OCI-LY7 (cell line): ENCODE data around the gene OSBPL6. TPM values are rescaled to one million over a fixed set of nuclear protein-coding genes. Genes with fewer than 3 reads are reported as not detected.

Experiments used
- BruUV-seq: library from RNA; stranded (reverse); fragments of 400-500 nt; replicated peaks from 2 replicates; lab custom pipeline; 2021; lab: Mats Ljungman, UMichigan
- CTCF ChIA-PET: fragments of 300-600 bp; sonication (Branson Sonifier 250); formaldehyde crosslinking; loops from one replicate; lab custom pipeline; 2022; ENCODE audit warnings: antibody characterized with exemption; ENCODE audit not compliant: unreplicated experiment; lab: Charles Lee
- POLR2A ChIA-PET: fragments of 300-600 bp; sonication (Branson Sonifier 250); formaldehyde crosslinking; loops from one replicate; lab custom pipeline; 2022; ENCODE audit warnings: antibody characterized with exemption; lab: Charles Lee
- DNase-seq: peaks from one replicate; pipeline ENCODE4 v3.0.0-alpha.2; 2015; ENCODE audit warnings: low spot score
- H2AFZ ChIP-seq: fragments of 200-600 bp; sonication (generic), shearing (Covaris generic); 2 replicates; pipeline ENCODE4 v1.6.1; 2014; ENCODE audit warnings: mild to moderate bottlenecking, antibody characterized with exemption, low read length, moderate library complexity
- H3K27ac ChIP-seq: fragments of 200-600 bp; sonication (generic); 2 replicates; pipeline ENCODE4 v1.5.1; 2014; ENCODE audit warnings: mixed run types, low read depth, mild to moderate bottlenecking, moderate library complexity, low read length, inconsistent platforms; ENCODE audit not compliant: poor library complexity, severe bottlenecking
- H3K36me3 ChIP-seq: fragments of 200-600 bp; sonication (generic); 2 replicates; pipeline ENCODE4 v1.6.1; 2014; ENCODE audit warnings: mild to moderate bottlenecking, antibody characterized with exemption, low read length, moderate library complexity, mixed read lengths; ENCODE audit not compliant: insufficient read depth
- H3K4me1 ChIP-seq: fragments of 200-600 bp; sonication (generic); 2 replicates; pipeline ENCODE4 v1.5.1; 2014; ENCODE audit warnings: mild to moderate bottlenecking, low read length; ENCODE audit not compliant: insufficient read depth, poor library complexity, severe bottlenecking
- H3K4me2 ChIP-seq: fragments of 200-600 bp; sonication (generic); 2 replicates; pipeline ENCODE4 v1.6.1; 2014; ENCODE audit warnings: mild to moderate bottlenecking, low read length
- H3K4me3 ChIP-seq: fragments of 200-600 bp; sonication (generic); 2 replicates; pipeline ENCODE4 v1.5.1; 2014; ENCODE audit warnings: mild to moderate bottlenecking, low read depth, low read length; ENCODE audit not compliant: poor library complexity, severe bottlenecking
- H3K79me2 ChIP-seq: fragments of 200-600 bp; sonication (generic); 2 replicates; pipeline ENCODE4 v1.6.1; 2016; ENCODE audit warnings: low read depth, mild to moderate bottlenecking, low read length, moderate library complexity, mixed read lengths; ENCODE audit not compliant: insufficient read depth
- H3K9me2 ChIP-seq: fragments of 200-600 bp; sonication (generic); 2 replicates; pipeline ENCODE4 v1.6.1; 2016; ENCODE audit warnings: mild to moderate bottlenecking, low read length, mixed read lengths; ENCODE audit not compliant: insufficient read depth
- H3K9me3 ChIP-seq: fragments of 200-600 bp; sonication (generic); 2 replicates; pipeline ENCODE4 v1.6.1; 2014; ENCODE audit warnings: mild to moderate bottlenecking, mixed run types, low read length, mixed read lengths
- H4K20me1 ChIP-seq: fragments of 200-600 bp; sonication (generic); 2 replicates; pipeline ENCODE4 v1.6.1; 2014; ENCODE audit warnings: mild to moderate bottlenecking, antibody characterized with exemption, low read length, moderate library complexity, mixed read lengths; ENCODE audit not compliant: insufficient read depth
- EZH2phosphoT487 ChIP-seq: fragments of 200-600 bp; sonication (generic); IDR thresholded peaks from 2 replicates; pipeline ENCODE4 v1.6.1; 2018; ENCODE audit warnings: low read depth, borderline replicate concordance, mild to moderate bottlenecking, mixed run types, antibody characterized with exemption, low read length, moderate library complexity, mixed read lengths
- intact Hi-C: fragments of 100-400 bp; cut with micrococcal nuclease; formaldehyde crosslinking; loops from one replicate; pipeline ENCODE4 v1.10.0; 2022; ENCODE audit not compliant: unreplicated experiment
- total RNA-seq, 2 experiments: library from RNA; depleted of rRNA in 1 of 2; stranded (reverse); fragments of >200 nt in 1 of 2; shearing (Covaris generic) in 1 of 2; gene quantifications; 2 replicates each; pipeline ENCODE4 v1.2.3, GENCODE V29; 2014 to 2022
- TF ChIP-seq, protein P1 (sequence below): fragments of 200-600 bp; sonication (generic); conservative IDR thresholded peaks from 2 replicates; pipeline ENCODE4 v1.5.1; 2014; ENCODE audit warnings: mild to moderate bottlenecking, antibody characterized with exemption, low read length, moderate library complexity, mixed read lengths

Gene OSBPL6
- total RNA-seq, 2 experiments from 2014 or later = not detected

DNA sequence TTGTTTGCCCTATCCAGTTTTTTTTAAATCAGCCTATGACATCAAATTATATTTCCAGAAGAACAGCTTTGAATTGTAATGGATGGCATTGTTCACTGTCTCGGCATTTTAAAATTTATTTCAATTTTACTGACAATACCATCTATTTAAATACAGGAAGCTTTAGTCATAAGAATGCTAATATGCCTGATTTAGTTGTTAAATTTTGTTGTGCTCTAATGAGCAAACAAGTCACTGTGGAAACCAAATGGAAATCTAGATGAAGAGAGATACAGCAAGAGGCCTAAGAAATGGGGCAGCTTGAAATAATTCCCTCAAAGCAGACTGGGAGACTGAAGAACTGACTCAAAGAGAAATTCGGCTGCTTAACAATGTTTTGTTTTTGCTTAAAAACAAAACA, 76.8 kb downstream of the OSBPL6 start:
- H3K79me2 ChIP-seq = no peaks in the 10 kb centered on the region
- intact Hi-C loops = no loop called here
- H2AFZ ChIP-seq = no peak overlapping the region
- POLR2A ChIA-PET = interaction anchor here (0.5 to 0.7 kb wide), 2 partner anchors 40 to 329 kb away, joined by 3 to 7 read pairs; no protein-coding TSS in a partner anchor
- DNase-seq = no peak
- no peaks in the 10 kb centered on the region for H4K20me1 ChIP-seq
- no peak overlapping the region for H3K27ac ChIP-seq
- no peaks in the 10 kb centered on the region for H3K4me1 ChIP-seq
- TF ChIP-seq, protein P1, sequence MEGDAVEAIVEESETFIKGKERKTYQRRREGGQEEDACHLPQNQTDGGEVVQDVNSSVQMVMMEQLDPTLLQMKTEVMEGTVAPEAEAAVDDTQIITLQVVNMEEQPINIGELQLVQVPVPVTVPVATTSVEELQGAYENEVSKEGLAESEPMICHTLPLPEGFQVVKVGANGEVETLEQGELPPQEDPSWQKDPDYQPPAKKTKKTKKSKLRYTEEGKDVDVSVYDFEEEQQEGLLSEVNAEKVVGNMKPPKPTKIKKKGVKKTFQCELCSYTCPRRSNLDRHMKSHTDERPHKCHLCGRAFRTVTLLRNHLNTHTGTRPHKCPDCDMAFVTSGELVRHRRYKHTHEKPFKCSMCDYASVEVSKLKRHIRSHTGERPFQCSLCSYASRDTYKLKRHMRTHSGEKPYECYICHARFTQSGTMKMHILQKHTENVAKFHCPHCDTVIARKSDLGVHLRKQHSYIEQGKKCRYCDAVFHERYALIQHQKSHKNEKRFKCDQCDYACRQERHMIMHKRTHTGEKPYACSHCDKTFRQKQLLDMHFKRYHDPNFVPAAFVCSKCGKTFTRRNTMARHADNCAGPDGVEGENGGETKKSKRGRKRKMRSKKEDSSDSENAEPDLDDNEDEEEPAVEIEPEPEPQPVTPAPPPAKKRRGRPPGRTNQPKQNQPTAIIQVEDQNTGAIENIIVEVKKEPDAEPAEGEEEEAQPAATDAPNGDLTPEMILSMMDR = no peak
- TF ChIP-seq EZH2phosphoT487 = no peak
- CTCF ChIA-PET = no interaction called here
- no peak overlapping the region for H3K4me2 ChIP-seq
- H3K4me3 ChIP-seq = no peak overlapping the region
- no peaks in the 10 kb centered on the region for H3K9me2 ChIP-seq
- H3K9me3 ChIP-seq = no peaks in the 10 kb centered on the region
- H3K36me3 ChIP-seq = no peaks in the 10 kb centered on the region
- BruUV-seq = no TSS peak

DNA sequence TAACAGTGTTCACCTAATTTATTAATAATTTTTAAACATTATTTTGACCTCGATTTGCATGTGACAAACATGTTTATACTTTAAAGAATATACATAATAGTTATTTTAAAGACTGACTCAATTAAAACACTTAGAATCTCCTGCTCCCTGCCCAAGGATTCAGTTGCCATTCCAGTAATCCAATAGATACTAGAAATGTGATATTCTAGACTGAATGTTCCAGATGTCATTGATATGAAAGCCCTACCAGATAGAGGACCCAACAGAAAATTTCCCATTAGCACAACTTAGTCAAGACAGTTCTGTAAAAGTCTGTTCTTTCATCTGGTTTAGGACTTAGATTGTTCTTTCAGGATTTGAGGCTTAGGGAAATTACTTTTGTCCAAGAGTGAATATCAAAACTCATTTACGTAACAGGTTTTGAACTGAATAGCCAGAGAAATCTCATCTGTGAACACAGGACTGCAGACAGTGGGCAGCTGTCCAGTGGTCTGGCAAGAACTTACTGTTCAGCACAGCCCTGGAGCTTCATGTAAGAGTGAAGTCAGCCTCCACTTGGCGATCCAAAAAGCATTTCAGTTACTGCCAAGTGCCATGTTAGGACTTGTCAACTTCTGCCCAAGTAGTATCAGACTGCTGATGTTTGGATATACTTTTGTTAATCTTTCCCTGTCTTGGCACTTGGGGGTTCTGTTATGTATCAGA, 77.5 kb downstream of the OSBPL6 start:
- no peak for TF ChIP-seq EZH2phosphoT487
- TF ChIP-seq, protein P1 = no peak
- no peak overlapping the region for H3K27ac ChIP-seq
- ChIA-PET POLR2A (no interaction called here), CTCF (no interaction called here)
- intact Hi-C loops = no loop called here
- H3K4me1 ChIP-seq = no peaks in the 10 kb centered on the region
- no peaks in the 10 kb centered on the region for H4K20me1 ChIP-seq
- H3K9me2 ChIP-seq = no peaks in the 10 kb centered on the region
- H2AFZ ChIP-seq = no peak overlapping the region
- H3K4me2 ChIP-seq = no peak overlapping the region
- DNase-seq = no peak
- H3K4me3 ChIP-seq = no peak overlapping the region
- H3K36me3 ChIP-seq = no peaks in the 10 kb centered on the region
- no peaks in the 10 kb centered on the region for H3K79me2 ChIP-seq
- H3K9me3 ChIP-seq = no peaks in the 10 kb centered on the region
- no TSS peak for BruUV-seq

DNA sequence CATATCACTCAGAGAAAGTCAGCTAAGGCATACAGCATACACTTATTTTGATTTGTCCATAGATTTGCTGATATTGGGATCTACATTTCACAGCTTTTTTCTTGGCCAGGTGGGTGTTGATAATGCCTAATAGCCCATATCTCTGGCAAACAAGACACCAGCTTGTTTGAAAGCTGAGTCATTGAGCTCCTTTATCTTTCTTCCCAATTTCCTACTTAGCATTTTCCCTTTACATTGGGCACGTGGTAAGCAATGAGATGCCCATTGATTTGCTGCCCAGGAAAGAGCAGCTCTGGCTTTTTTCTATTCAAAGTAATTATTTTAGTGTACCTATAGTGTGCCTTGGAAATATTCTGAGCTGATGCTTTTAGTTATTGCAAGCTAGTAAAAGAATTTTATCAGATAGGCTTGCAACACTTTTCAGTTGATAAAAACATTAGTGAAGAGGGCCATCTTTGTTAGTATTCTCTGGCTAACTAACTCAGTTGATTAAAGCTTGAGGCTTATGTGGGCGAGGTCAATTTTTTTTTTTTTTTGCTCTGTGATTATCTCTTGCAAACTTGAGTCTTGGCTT, 79.6 kb downstream of the OSBPL6 start:
- POLR2A ChIA-PET = interaction anchor here (0.6 to 0.7 kb wide), 2 partner anchors 20 to 56 kb away, joined by 5 read pairs; no protein-coding TSS in a partner anchor
- H3K9me3 ChIP-seq = no peaks in the 10 kb centered on the region
- no peaks in the 10 kb centered on the region for H3K4me1 ChIP-seq
- H3K4me3 ChIP-seq = no peak overlapping the region
- H3K27ac ChIP-seq = no peak overlapping the region
- H2AFZ ChIP-seq = no peak overlapping the region
- no peaks in the 10 kb centered on the region for H3K9me2 ChIP-seq
- H3K36me3 ChIP-seq = no peaks in the 10 kb centered on the region
- no peak for TF ChIP-seq EZH2phosphoT487
- TF ChIP-seq, protein P1 = no peak
- H4K20me1 ChIP-seq = no peaks in the 10 kb centered on the region
- no peaks in the 10 kb centered on the region for H3K79me2 ChIP-seq
- CTCF ChIA-PET = no interaction called here
- intact Hi-C loops = no loop called here
- no TSS peak for BruUV-seq
- no peak for DNase-seq
- H3K4me2 ChIP-seq = no peak overlapping the region
